NCI-H1417 treated with DMSO at 0.1 percent for 48 hours (cell line): ENCODE results near the gene PPARD.
"Not testable (repeated sequence)": the region's sequence is repeated elsewhere in the genome, so short reads cannot be mapped to it uniquely, and the experiment has no call there.

Experiments
- DNase-seq: peaks from one replicate; lab custom pipeline; 2025; lab: John Stamatoyannopoulos, UW

Gene PPARD

GRCh38 chr6:35381132-35381531 is 38.8 kb downstream of the PPARD start:
- DNase-seq = no peak

GRCh38 chr6:35382015-35382414 is 39.7 kb downstream of the PPARD start:
- no peak for DNase-seq

DNA sequence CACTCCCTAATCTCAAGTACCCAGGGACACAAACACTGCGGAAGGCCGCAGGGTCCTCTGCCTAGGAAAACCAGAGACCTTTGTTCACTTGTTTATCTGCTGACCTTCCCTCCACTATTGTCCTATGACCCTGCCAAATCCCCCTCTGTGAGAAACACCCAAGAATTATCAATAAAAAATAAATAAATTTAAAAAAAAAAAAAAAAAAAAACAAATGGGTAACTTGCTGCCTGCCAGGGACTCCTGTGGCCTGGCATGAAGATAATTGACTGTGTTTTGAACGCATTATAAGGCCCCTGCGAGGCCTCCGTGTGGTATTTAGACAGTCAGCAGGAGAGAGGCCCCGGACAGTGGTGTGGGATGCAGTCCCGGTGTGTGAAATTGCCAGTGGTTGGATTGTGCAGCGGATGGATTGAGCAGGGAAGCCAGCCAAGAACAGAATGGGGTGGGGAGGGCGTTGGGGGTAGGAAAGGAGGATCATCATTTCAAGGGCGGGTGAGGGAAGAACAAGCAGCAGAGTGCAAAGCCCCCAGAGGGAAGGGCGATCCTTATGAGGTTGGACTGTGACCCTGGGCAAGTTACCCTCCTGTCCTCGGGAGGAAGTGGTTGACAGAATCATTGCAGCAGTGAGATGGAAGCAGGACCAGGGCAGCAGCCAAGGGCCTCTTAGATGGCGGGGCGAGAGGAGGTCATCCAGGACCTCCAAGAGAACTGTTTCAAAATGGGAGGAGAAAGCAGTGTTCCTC is 43.3 kb downstream of the PPARD start:
- no peak for DNase-seq

DNA sequence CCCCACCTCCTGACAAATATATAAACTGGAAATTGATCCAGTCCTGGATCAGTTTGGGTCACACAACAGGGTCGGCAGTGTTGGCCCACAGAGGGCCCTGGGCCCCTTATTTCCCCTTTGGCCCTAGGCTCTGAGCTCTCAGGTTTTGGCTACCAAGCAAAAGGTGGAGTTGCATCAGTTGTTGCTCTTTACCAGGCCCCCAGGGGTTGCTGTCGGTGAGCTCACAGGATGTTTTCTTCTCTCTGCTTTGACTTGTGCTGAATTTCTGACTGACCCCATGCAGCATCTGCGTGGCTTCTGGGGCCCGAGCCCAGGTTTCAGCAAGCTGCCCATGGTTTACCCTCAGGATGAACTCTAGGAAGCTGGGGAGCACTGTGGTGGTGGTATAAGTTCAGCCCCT is 44.6 kb downstream of the PPARD start:
- no peak for DNase-seq

- DNase-seq = no peak
Observed at GRCh38 chr6:35388030-35388429, 45.7 kb downstream of the PPARD start.

- DNase-seq = no peak
Observed at GRCh38 chr6:35388772-35389352, 46.5 kb downstream of the PPARD start.

DNA sequence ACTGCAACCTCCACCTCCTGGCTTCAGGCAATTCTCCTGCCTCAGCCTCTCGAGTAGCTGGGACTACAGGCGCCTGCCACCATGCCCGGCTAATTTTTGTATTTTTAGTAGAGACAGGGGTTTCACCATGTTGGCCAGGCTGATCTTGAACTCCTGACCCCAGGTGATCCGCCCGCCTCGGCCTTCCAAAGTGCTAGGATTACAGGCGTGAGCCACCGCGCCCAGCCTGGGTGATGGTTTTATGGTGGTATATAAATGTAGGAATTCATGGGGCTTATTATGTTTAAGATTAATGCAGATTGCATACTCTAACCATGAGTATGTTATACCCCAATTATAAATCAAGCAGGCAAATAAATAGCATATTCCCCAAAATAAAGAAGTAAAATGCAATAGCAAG is 47.0 kb downstream of the PPARD start:
- not testable (repeated sequence) for DNase-seq

DNA sequence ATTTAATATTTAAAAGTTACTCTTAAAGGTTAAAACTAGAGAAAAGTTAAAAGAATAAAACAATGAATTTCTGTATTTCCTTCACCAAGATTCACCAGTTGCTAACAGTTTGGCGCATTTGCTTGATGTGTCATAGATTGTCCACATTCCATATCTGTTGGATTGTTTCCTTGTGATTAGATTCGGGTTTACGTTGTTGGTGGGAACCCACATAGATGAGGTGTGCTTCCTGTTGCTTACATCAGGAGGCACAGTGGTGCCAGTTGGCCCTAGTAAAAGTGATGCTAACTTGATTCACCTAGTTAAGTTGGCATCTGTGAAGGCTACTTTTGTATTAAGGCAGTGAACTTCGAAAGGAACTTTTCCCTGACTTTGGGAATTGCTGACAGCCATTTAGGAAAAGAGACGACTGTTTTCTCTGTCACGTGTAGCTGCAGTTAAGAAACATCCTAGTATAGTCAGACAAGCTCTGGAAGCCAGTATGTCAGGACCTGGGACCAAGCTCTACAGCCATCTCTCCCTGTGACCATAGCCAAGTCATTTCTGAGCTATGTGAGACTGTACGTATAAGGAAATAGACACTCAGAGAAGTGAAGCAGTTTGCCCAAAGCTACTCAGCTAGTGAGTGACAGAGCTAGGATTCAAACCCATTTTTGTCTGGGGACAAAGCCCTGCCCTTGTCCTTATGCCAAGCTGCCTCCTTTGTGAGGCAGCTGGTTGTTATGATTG is 49.0 kb downstream of the PPARD start:
- no peak for DNase-seq

- DNase-seq = no peak
Observed at GRCh38 chr6:35392111-35392702, 49.8 kb downstream of the PPARD start.

- DNase-seq = no peak
Observed at GRCh38 chr6:35392773-35393672, 50.7 kb downstream of the PPARD start.

GRCh38 chr6:35396991-35397390 is 54.6 kb downstream of the PPARD start:
- DNase-seq = no peak

GRCh38 chr6:35397806-35398418 is 55.6 kb downstream of the PPARD start:
- DNase-seq = no peak

- DNase-seq = no peak
Observed at GRCh38 chr6:35398526-35398925, 56.2 kb downstream of the PPARD start.

DNA sequence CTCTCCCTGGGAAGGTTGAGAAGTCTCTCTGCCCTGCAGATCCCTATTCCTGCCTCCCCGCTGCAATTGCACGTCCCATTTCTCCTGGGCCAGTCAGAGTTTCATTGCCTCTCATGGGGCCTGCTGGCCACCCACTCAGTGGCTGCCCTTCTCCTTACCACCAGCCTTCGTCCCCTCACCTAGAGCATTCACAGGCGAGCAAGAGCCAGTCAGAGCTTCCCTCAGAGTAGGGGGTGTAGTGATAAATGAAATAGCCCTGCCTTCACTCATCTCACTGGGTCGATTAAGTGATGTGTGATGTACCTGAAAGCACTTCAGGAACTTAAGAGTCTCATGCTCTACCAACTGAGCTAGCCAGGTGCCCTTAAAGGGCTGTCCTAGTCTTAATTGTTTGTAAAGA is 57.8 kb downstream of the PPARD start:
- no peak for DNase-seq

- DNase-seq = no peak
Observed at GRCh38 chr6:35400901-35401311, 58.5 kb downstream of the PPARD start.

DNA sequence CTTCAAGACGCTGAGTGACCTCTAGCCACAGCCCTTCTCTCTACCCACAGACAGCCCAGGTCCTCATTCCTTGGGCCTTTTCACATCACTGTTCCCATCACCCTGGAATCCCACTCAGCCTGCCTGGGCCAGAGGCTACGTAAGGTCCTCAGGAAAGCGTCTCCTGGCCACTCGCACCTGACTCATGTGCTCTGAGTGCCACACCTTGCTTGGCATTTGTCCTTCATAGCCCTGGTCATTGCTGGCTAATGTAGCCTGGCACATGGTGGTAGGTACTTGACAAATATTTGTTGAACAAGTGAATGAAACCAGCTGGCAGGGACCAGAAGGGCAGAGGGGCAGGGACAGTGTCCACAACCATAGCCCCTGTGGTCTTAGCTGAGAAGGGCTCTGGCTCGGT is 59.2 kb downstream of the PPARD start:
- DNase-seq = no peak

DNA sequence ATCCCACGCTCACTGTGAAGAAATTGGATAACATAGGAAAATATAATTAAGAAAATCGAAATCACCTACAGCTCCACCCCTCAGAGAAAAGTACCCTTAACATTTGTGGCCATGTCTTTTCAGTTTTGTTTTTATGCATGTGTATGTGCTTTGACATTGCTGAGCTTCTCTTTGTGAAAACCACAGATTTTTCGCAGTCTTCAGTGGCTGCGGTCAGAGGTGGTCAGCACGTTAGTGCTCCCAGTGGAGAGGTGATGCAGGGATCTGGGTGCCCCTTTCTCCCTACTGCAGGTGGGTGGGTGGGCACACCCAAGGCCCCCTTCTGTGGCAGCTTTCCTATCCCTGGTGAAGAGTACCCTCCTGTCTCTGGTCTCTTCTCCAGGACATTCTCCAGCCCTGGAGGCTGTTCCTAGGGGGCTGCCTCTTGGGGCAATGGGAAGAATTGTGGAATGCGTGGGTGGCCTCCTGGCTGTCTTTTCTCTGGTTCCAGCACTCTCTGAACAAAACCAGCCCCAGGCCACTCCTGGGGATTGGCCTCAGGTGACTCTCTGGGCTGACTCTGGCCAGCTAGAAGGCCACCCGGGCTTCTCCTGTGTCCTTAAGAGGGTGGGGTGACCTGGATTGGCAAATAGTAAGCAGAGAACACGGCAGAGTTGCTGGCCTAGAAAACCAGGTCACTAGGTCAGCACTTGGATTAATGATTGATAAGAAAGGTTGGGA is 59.9 kb downstream of the PPARD start:
- no peak for DNase-seq

GRCh38 chr6:35402856-35403191 is 60.5 kb downstream of the PPARD start:
- no peak for DNase-seq

GRCh38 chr6:35403544-35404442 is 61.4 kb downstream of the PPARD start:
- no peak for DNase-seq
